GM18861 (cell line): Measurements from ENCODE around the gene CYP2C9.

Source experiments
- ATAC-seq: cut with Tn5 transposase; IDR thresholded peaks from one replicate; pipeline ENCODE4 v1.9.1; 2021; ENCODE audit not compliant: unreplicated experiment

The CYP2C9 gene

DNA sequence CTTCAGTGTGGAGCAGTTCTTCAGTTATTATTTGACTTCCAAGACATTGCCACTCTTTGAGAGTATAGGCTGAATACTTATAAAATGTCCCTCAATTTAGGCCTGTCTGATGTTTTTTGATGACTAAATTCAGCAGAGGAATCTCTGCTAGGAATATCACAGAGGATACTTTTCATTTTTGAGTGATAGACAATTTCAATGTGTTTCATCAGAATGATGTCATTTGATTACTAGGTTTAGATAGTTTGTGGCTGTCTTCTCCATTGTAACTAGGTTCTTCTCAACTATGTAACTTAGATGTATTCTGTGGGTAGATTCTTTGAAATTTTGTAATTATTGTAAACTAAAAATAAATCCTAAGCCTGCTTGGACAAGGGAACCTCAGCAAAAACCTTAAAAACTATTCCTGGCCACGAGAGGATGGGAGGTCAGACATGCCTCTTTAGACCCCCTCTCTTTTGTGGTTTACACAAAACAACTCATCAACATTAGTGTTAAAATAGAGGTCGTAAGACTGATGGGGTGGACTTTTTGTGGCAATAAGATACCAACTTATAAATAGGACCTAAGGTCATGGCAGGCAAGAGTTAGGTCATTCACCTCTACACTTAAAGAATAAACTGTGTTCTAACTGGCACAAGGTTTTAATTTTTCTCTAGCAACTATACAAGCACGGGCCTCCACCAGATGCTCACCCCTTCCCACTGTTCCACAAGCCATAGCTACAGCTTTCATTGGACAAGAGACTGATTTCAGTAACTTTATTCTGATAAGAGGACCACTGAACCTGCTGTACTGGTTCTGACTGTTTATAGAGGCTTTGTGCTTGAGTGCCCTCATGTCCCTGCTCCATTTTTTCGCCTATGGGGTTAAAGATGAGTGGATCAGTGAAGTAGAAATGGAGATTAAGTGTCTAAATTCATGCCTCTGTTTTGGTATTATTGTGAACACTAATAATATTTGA lies 97.2 kb downstream of the CYP2C9 start:
- no peak for ATAC-seq

DNA sequence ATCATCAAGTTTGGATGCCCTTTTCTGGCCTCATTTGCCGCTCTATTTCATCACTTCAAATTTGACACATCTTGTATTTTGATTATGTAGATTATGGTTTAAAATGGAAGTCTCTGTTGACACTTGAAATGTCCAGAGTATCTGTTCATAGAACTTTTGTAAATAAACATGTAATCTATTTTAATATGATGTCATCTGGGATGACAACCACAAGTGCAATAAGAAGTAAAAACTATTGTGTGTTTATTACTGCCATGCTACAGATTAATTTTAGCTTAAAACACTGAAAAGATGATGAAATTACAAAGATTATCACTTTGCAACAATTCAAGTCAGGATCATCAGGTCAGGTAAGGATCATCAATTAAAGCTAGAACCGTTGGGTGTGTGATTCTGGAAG lies 100.8 kb downstream of the CYP2C9 start:
- ATAC-seq = no peak
